Measurements from ENCODE around the gene DNA2.

The DNA2 gene

DNA sequence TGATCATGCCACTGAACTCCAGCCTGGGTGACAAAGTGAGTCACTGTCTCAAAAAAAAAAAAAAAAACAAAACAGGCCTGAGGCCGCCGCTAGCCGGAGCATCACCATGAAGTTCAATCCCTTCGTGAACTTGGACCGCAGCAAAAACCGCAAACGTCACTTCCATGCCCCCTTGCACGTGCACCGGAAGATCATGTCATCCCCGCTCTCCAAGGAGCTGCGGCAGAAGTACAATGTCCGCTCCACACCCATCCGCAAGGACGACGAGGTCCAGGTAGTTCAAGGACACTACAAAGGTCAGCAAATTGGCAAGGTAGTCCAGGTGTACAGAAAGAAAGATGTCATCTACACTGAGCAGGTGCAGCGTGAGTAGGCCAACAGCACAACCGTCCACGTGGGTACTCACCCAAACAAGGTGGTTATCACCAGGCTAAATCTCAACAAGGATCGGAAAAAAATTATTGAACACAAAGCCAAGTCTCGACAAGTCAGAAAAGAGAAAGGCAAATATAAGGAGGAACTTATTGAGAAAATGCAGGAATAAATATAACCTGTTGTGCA lies 47.2 kb downstream of the DNA2 start:
- Histone ChIP-seq H3K4me2 (ENCODE audit: low read depth, low read length, poor library complexity, severe bottlenecking) (no peak overlapping the region), H3K9me3 (ENCODE audit: insufficient read depth, low read length) (no peaks in the 10 kb centered on the region), H3K27me3 (ENCODE audit: low read length) (no peaks in the 10 kb centered on the region), H3K4me3 (ENCODE audit: insufficient read depth, low read length, poor library complexity, severe bottlenecking) (no peak overlapping the region), H4K20me1 (ENCODE audit: low read depth, low read length) (peaks cover 3% of the 10 kb centered on the region; the same call in 1 of the 2 replicates), H3K27ac (ENCODE audit: low read depth, low read length) (no peak overlapping the region), H3F3A (ENCODE audit: insufficient read depth) (no peaks in the 10 kb centered on the region), H3K9me2 (replicated peaks; ENCODE audit: insufficient read depth, low read length) (no peaks in the 10 kb centered on the region), H3K9ac (ENCODE audit: low read length) (no peak overlapping the region), H3K79me2 (ENCODE audit: insufficient read depth, low read length) (peaks cover 6% of the 10 kb centered on the region; the same call in 1 of the 2 replicates), H2AFZ (ENCODE audit: low read depth, low read length, severe bottlenecking) (no peak overlapping the region), H3K36me3 (ENCODE audit: low read length) (peaks cover 26% of the 10 kb centered on the region)
- TF ChIP-seq, protein P1, sequence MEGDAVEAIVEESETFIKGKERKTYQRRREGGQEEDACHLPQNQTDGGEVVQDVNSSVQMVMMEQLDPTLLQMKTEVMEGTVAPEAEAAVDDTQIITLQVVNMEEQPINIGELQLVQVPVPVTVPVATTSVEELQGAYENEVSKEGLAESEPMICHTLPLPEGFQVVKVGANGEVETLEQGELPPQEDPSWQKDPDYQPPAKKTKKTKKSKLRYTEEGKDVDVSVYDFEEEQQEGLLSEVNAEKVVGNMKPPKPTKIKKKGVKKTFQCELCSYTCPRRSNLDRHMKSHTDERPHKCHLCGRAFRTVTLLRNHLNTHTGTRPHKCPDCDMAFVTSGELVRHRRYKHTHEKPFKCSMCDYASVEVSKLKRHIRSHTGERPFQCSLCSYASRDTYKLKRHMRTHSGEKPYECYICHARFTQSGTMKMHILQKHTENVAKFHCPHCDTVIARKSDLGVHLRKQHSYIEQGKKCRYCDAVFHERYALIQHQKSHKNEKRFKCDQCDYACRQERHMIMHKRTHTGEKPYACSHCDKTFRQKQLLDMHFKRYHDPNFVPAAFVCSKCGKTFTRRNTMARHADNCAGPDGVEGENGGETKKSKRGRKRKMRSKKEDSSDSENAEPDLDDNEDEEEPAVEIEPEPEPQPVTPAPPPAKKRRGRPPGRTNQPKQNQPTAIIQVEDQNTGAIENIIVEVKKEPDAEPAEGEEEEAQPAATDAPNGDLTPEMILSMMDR (IDR thresholded peaks at IDR 0.05; ENCODE audit: insufficient read depth, low read length, poor library complexity, severe bottlenecking), result no peak
- no peak for TF ChIP-seq EZH2phosphoT487 (conservative IDR thresholded peaks at IDR 0.05; ENCODE audit: low read length)

DNA sequence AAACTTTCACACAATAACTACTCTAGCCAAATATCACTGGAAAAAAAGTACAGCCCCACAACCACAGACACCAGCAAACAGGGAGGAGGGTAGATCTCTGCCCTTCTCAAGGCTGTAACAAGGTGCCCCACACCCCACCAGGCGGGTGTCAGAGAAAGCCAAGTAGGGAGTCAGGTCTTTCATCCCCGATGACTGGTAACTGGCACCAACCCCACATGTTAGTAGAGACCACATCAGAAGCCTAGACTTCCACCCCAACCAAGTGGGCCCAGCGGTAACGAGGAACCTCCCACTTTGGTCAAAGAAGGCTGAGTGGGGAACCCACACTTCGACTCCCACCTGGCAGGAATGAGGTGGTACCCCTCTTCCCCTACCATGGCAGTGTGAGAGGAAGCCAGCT lies 48.3 kb downstream of the DNA2 start:
- H3K4me3 ChIP-seq (ENCODE audit: insufficient read depth, low read length, poor library complexity, severe bottlenecking), result no peak overlapping the region
- no peak overlapping the region for H3K9ac ChIP-seq (ENCODE audit: low read length)
- TF ChIP-seq, protein P1 (IDR thresholded peaks at IDR 0.05; ENCODE audit: insufficient read depth, low read length, poor library complexity, severe bottlenecking), result no peak
- TF ChIP-seq EZH2phosphoT487 (conservative IDR thresholded peaks at IDR 0.05; ENCODE audit: low read length), result no peak
- H3K79me2 ChIP-seq (ENCODE audit: insufficient read depth, low read length), result peaks cover 4% of the 10 kb centered on the region; the same call in 1 of the 2 replicates
- no peak overlapping the region for H3K4me2 ChIP-seq (ENCODE audit: low read depth, low read length, poor library complexity, severe bottlenecking)
- no peaks in the 10 kb centered on the region for H3F3A ChIP-seq (ENCODE audit: insufficient read depth)
- no peaks in the 10 kb centered on the region for H3K9me3 ChIP-seq (ENCODE audit: insufficient read depth, low read length)
- H3K36me3 ChIP-seq (ENCODE audit: low read length), result peaks cover 28% of the 10 kb centered on the region
- no peaks in the 10 kb centered on the region for H3K9me2 ChIP-seq (replicated peaks; ENCODE audit: insufficient read depth, low read length)
- no peaks in the 10 kb centered on the region for H3K27me3 ChIP-seq (ENCODE audit: low read length)
- H4K20me1 ChIP-seq (ENCODE audit: low read depth, low read length), result peaks cover 2% of the 10 kb centered on the region; the same call in 1 of the 2 replicates
- H3K27ac ChIP-seq (ENCODE audit: low read depth, low read length), result no peak overlapping the region
- no peak overlapping the region for H2AFZ ChIP-seq (ENCODE audit: low read depth, low read length, severe bottlenecking)

DNA sequence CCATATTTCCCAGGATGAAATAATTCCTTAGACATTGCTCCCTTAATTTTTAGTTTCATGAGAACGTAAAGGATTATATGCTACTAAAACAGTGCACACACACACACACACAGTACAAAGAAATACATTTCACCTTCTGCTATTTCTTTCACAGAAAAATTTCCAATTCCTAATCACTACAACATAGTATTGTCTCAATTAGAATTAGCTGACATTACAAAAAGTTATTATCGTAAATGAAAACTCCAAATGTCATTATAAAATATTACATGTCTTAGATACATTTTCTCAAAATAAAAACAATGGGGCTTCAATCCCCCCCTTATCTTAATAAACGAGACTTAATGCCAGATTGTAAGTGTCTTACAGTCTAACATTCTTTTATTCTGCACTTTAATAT lies 52.4 kb downstream of the DNA2 start:
- Histone ChIP-seq H3K36me3 (ENCODE audit: low read length) (peaks cover 41% of the 10 kb centered on the region; the same call in 1 of the 2 replicates), H3K27me3 (ENCODE audit: low read length) (no peaks in the 10 kb centered on the region), H2AFZ (ENCODE audit: low read depth, low read length, severe bottlenecking) (no peak overlapping the region), H3K9me2 (replicated peaks; ENCODE audit: insufficient read depth, low read length) (no peaks in the 10 kb centered on the region), H4K20me1 (ENCODE audit: low read depth, low read length) (no peaks in the 10 kb centered on the region), H3K9ac (ENCODE audit: low read length) (no peak overlapping the region), H3K4me3 (ENCODE audit: insufficient read depth, low read length, poor library complexity, severe bottlenecking) (no peak overlapping the region), H3K9me3 (ENCODE audit: insufficient read depth, low read length) (no peaks in the 10 kb centered on the region), H3K27ac (ENCODE audit: low read depth, low read length) (no peak overlapping the region), H3K4me2 (ENCODE audit: low read depth, low read length, poor library complexity, severe bottlenecking) (no peak overlapping the region), H3K79me2 (ENCODE audit: insufficient read depth, low read length) (peaks cover 4% of the 10 kb centered on the region; the same call in 1 of the 2 replicates), H3F3A (ENCODE audit: insufficient read depth) (peaks cover 9% of the 10 kb centered on the region)
- no peak for TF ChIP-seq EZH2phosphoT487 (conservative IDR thresholded peaks at IDR 0.05; ENCODE audit: low read length)
- TF ChIP-seq, protein P1 (IDR thresholded peaks at IDR 0.05; ENCODE audit: insufficient read depth, low read length, poor library complexity, severe bottlenecking), result no peak
